Kidney glomerular epithelial cell (primary cell): Measurements from ENCODE around the gene SMAD7.
"Not testable (repeated sequence)": the region's sequence is repeated elsewhere in the genome, so short reads cannot be mapped to it uniquely, and the experiment has no call there.

ENCODE experiments used
- DNase-seq: peaks from one replicate; lab custom pipeline; 2025; lab: John Stamatoyannopoulos, UW

The SMAD7 gene

DNA sequence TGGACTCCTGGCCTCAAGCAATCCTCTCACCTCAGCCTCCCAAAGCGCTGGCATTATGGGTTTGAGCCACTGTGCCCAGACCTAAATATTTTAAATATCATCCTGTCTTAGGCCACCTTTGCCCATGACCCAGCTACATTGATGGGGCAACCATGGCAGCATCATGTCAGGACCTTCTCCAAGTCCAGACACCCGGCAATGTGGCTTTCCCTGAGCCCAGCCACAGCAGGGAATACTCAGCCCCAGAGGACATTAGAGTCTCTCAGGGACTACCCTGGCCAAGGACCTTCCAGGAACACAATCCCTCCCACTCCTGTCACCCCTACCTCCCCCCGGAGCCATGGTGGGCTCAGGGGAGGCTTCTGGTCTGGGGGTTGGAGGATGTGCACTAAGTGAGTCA, 72.8 kb downstream of the SMAD7 start:
- no peak for DNase-seq

DNA sequence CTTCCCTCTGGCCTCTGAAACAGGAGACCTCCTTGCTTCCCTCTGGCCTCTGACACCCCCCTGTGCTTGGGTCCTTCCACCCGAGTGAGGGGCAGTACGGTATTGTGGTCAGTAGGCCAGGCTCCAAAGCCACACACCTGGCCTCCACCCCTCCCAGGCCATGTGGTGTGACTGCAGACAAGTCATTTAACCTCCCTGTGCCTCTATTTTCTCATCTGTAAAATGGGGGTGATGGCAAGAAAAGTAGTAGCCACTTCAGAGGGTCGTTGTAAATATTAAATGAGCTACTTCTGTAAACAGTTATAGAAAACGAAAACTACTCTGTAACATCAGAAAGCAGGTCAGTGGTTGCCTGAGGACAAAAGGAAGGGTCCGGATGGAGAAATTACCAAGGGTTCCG, 74.2 kb downstream of the SMAD7 start:
- DNase-seq: no peak

DNA sequence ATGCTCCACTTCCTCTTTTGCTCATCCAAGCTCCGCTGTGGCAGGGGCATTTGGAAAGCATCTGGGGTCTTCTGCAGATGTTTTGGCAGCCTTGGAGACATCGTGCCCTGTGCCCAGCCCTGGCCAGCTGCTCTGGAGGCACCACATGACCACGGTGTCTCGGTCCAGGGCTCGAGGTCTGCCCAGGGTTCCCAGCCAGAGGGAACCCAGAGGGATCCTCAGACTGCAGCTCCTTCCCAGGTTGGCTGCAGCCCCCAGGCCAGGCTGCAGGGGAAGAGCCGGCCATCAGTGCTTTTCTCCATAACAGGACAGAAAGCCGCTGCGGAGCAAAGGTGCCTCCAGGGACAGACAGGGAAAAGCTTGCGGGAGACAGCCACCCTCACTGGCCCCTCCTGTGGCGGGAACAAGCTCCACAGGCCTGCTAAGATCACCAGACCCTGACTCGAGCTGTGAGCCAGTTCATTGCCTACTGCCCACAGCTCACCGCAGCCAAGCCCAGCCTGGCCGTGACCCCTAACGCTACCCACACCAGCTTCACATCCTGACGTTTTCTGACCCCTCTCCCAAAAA, 74.7 kb downstream of the SMAD7 start:
- peak; percentile 22 for DNase-seq

DNA sequence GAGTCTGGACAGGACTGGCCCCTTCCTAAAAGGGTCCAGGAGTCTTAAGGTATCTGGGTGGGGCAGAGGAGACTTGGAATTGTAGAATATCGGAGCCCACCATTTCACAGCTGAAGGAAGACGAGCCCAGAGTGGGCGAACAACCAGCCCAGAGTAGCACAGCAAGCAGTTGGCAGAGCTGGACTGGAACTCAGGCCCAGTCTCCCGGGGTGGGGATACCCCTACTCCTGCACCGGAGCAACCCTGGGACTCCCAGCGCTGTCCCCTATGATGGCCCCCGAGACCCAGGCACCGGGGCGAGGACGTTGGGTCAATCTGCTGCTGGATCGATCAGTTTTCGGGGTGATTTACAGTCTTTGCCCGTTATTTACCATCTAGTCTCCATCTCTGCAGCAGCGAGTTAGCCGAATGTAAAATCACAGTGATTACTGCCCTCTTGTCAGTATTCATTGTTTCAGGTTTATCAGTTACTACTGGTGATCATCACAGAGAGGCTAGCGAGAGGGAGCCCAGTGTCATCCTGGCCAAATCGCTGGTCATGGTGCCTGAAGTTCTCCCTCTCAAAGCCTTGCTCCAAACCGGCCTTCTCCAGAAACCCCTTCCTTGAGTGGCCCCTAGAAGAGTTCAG, 75.3 kb downstream of the SMAD7 start:
- no peak for DNase-seq

DNA sequence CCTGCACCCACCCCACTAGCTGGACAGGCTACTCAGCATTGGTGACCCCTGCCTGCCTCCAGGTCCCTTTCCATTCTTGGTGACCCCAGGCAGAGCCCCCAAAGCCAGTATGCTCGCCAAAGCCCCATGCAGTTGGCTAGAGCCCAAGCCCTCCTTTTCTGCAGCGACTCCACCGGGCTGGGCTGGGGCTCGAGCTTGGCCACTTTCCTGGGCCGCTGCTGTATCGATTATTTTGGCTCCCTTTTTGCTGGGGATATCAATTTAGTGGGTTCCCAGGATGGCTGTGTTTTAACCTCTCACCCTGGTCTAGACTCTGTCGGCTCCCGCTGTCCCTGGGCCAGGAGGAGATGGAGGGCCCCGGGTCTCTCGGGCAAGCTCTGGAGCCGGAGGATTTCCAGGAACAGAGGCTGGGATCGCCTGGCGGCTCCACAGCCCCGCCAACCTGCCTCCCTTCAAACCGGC, 76.0 kb downstream of the SMAD7 start:
- no peak for DNase-seq

DNA sequence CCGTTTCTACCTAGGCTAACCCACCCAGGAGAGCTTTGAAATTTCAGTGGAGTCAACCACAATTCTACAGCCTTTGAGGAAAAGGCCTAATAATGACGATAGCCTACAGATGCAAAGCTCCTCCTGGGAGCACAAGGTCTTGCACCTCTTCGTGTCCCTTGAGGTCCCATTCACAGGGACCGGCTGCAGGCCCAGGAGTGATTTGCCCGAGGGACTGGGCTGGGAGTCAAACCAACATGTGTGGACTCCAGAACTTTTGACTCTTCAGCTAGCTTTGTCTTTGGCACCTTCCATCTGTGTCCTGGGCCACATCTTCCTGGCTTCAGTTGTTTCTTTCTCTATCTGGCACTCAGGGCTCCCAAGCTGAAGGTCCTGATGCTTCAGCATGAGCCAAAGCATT, 76.5 kb downstream of the SMAD7 start:
- DNase-seq: no peak

DNA sequence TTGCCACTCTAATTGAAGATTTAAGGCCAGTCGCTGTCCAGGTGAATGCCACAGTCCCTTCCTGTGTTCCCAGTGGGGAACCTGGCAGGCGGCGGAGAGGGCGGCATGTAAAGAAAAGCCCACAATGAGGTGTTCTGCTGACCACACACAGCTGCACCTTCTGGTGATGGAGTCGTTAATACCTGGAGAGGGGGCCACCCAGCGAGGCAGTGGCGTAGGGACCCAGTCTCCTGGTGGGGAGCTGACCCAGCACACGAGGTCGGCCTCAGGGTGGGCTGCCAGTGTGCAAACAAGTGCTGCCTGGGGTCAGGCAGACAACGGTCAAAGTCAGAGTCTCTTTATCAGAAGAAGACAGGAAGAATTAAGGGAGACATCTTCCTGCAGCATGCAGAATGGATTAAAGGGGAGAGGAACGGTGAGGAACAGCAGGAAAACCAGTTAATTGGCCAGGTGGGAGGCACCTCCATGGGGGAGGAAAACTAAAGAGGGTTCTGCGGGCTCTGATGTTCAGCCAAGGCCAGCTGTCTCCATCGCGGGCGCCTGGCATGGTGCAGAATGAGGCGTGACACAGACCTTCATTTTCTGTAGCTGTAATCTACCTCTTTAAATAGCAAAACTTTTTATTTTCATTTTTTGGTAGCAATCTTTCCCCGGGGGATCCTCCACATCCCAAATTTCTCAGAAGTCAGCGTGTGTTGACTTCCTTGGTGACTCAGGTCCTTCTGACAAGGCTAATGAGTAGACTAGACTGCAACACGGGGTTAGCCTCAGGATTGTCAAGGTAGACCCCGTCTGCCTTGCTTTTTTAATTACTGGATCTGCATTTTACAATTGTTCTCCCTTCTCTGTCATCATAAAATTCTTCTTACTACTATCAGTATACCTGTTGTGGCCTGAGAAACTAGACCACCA, 78.3 kb downstream of the SMAD7 start:
- no peak for DNase-seq

DNA sequence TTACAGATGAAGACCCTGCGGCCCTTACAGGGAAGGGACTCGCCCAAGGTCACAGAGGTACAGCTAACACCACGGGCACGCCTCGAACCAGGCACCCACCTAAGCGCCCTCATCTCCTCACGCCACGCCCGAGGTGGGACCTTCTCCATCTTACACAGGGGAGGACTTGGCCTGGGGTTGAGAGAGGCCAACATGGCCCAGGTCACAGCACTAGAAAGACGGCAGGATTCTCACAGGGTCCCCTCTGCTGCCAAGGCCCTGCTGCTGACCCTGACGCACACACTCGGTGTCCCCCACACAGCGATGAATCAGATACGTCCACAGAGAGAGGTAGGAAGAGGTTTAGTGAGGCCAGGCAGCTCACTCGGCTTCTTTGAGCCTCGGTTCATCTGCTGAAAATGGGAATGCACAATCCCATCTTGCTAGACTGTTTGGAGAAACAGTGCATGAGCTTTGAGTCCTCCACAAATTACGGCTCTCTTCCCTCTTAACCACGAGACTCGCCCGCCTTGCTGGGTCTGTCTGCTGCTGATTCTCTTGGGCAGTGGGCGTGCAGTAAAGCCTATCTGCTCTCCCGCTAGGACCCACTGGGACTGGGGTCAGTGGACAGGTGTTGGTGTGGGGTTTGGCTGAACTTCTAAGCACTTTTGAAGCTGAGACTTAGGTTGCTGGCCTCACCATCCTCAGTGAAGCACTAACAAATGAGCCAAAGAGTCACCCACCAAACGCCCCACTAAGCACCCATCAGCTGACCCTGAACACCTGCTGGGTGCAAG, 79.2 kb downstream of the SMAD7 start:
- DNase-seq: no peak

DNA sequence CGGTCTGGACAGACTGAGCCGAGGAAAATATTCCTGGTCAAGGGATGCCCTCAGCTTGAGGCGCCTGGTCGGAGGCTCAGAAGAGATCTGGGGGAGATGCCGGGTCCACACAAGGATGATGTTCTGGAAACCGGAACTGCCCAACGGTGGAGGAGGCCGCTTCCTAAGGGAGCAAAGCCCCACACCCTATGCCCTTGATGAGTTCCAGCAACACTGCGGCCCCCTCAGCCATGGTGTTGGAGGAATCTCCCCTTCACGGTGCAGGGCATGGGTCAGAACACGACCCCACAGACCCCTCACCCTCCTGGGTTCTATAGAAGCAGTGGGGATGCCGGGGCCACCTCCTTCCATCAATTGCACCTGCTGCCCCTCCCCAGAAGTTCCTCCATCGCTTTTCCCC, 79.8 kb downstream of the SMAD7 start:
- not testable (repeated sequence) for DNase-seq
